ENCODE measurements around the gene NPR2.

DNA sequence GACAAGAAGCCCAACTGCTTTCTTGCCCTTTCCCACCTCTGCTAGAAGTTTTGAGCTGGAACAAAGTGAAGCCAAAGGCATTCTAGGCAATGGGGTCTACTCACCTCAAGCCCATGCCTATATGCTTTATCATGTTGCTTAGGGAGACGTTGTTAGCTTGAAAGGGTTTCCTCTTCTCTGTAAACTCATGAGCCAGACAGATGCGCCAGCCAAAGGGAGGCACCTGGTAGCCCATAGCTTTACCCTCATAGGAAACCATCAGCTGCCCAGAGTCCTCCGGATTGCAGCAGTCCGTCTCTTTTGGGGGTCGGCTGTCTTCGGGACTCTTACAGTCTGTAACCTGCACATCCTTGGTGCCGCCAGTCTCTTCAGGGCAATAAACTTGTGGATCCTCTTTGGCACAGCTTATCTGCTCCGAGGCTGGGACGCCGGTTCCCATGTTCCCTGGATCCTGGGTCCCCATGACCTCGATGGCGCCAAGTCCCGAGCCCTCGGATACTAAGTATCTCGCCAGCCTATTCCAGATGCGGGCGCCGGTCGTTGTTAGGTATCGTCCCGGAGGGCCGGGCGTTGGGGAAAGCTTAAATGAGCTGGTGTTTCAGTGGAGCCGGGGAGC is 43.0 kb upstream of the NPR2 start:
- no peak for TF ChIP-seq ELF4 (IDR thresholded peaks at IDR 0.05)
- TF ChIP-seq LEF1 (IDR thresholded peaks at IDR 0.05; ENCODE audit: borderline replicate concordance) = no peak
- TF ChIP-seq FOXM1 (IDR thresholded peaks at IDR 0.05; ENCODE audit: borderline replicate concordance) = no peak
- TF ChIP-seq FOXK2 (IDR thresholded peaks at IDR 0.05) = no peak
- TF ChIP-seq SP1 (IDR thresholded peaks at IDR 0.05) = no peak
- no peak for TF ChIP-seq ZNF384 (IDR thresholded peaks at IDR 0.05)
- TF ChIP-seq TARDBP (IDR thresholded peaks at IDR 0.05) = no peak
